Erythroblast (primary cell): ENCODE results near the gene NOP53.

Experiments used
- GATA1 ChIP-seq: IDR thresholded peaks from 2 replicates; pipeline ENCODE4 v1.6.1; 2011; ENCODE audit warnings: low read depth, mild to moderate bottlenecking, control low read depth, low read length, moderate library complexity
- POLR2A ChIP-seq: IDR thresholded peaks from 2 replicates; pipeline ENCODE4 v1.6.1; 2011; ENCODE audit warnings: mild to moderate bottlenecking, low read length

GRCh38 chr19:47752440-47753211 is 7.3 kb downstream of the NOP53 start:
- TF ChIP-seq POLR2A, result no peak
- TF ChIP-seq GATA1, result no peak
